GM18505 (cell line): ENCODE results near the gene NIPBL.
"Not testable (repeated sequence)": the region's sequence is repeated elsewhere in the genome, so short reads cannot be mapped to it uniquely, and the experiment has no call there.

ENCODE experiments used
- ATAC-seq: cut with Tn5 transposase; IDR thresholded peaks from one replicate; pipeline ENCODE4 v1.9.1; 2021; ENCODE audit not compliant: unreplicated experiment
- POLR2A ChIP-seq: IDR thresholded peaks from 4 replicates; pipeline ENCODE4 v1.6.1; 2011; ENCODE audit warnings: borderline replicate concordance; ENCODE audit not compliant: insufficient read depth, insufficient read length; ENCODE audit errors: extremely low read depth

The NIPBL gene, protein sequence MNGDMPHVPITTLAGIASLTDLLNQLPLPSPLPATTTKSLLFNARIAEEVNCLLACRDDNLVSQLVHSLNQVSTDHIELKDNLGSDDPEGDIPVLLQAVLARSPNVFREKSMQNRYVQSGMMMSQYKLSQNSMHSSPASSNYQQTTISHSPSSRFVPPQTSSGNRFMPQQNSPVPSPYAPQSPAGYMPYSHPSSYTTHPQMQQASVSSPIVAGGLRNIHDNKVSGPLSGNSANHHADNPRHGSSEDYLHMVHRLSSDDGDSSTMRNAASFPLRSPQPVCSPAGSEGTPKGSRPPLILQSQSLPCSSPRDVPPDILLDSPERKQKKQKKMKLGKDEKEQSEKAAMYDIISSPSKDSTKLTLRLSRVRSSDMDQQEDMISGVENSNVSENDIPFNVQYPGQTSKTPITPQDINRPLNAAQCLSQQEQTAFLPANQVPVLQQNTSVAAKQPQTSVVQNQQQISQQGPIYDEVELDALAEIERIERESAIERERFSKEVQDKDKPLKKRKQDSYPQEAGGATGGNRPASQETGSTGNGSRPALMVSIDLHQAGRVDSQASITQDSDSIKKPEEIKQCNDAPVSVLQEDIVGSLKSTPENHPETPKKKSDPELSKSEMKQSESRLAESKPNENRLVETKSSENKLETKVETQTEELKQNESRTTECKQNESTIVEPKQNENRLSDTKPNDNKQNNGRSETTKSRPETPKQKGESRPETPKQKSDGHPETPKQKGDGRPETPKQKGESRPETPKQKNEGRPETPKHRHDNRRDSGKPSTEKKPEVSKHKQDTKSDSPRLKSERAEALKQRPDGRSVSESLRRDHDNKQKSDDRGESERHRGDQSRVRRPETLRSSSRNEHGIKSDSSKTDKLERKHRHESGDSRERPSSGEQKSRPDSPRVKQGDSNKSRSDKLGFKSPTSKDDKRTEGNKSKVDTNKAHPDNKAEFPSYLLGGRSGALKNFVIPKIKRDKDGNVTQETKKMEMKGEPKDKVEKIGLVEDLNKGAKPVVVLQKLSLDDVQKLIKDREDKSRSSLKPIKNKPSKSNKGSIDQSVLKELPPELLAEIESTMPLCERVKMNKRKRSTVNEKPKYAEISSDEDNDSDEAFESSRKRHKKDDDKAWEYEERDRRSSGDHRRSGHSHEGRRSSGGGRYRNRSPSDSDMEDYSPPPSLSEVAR (N-terminal part only)

GRCh38 chr5:36876299-36876964 lies at the start of gene NIPBL:
TSS of gene NIPBL (plus strand) at chr5:36876769. CDS start at chr5:36953697, 76,928 bp downstream.
- ATAC-seq: peak; percentile 58
- peak; percentile 98 for TF ChIP-seq POLR2A

DNA sequence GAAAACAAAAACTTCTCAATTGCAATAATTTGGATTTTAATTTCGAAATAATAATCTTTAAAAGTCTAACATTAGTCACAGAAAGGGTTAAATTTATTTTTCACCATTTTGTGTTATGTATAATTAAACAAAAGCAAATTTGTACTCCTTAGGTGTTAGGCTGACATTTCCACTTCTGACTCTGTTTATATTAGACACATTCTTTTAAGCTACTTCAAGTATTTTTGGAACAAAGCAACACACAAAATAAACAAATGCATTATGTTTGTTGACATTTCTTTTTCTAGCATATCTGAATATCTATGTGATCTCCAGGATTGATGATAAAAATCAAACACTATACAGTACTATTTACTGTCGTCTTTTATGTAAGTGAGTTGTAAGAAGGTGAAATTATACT lies 44.3 kb upstream of the NIPBL start:
- TF ChIP-seq POLR2A: no peak
- no peak for ATAC-seq

GRCh38 chr5:36836831-36837230 lies 39.7 kb upstream of the NIPBL start:
- TF ChIP-seq POLR2A: no peak
- no peak for ATAC-seq

DNA sequence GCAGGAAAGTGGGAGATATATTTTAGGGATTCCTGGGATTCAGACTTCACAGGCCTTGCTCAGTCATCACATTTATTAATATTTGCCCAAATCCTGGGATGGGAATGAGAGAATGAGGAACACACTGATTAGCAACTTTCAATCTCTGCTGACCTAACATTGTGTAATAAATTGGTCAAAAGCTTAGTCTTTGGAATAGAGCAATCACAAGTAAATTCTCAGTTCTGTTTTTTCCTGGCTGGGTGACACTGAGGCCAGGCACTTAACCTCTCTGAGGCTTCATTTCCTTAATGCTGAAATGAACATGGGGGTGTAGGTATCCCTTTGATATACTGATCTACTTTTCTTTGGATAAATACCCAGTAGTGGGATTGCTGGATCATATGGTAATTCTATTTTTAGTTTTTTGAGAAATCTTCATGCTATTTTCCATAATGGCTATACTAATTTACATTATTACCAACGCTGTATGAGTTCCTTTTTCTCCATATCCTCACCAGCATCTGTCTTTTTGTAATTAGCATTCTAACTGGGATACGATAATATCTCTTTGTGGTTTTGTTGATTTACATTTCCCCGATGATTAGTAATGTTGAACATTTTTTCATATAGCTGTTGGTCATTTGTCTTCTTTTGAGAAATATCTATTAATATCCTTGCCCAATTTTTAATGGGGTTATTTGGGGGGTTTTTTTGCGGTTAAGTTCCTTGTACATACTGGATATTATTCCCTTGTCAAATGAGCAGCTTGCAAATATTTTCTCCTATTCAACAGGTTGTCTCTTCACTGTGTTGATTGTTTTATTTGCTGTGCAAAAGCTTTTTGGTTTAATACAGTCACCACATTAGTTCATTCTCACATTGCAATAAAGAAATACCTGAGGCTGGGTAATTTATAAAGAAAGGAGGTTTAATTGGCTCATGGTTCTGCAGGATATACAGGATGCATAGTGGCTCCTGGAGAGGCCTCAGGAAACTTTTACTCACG lies 36.8 kb upstream of the NIPBL start:
- ATAC-seq: no peak
- no peak for TF ChIP-seq POLR2A

GRCh38 chr5:36841677-36842076 lies 34.9 kb upstream of the NIPBL start:
- TF ChIP-seq POLR2A: no peak
- ATAC-seq: no peak

DNA sequence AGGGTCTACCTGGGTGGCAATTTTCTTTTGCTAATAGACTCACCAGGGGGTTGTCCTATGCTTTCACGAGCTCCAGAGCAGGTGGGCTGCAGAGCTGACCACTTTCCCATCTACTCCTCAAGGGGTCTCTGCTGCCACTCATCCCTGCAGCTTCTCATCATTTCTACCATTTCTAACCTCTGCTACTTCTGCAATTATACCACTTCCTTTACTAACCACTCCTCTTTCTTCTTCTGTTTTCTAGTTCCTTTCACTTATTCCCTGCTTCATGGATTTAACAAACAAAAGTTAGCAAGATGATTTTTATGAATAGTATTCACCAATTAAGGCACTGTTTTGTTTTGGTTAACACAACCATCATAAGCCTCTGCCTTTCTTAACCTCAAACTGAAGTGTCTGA lies 34.5 kb upstream of the NIPBL start:
- ATAC-seq: no peak
- TF ChIP-seq POLR2A: no peak

GRCh38 chr5:36844305-36844704 lies 32.3 kb upstream of the NIPBL start:
- ATAC-seq: no peak
- no peak for TF ChIP-seq POLR2A

DNA sequence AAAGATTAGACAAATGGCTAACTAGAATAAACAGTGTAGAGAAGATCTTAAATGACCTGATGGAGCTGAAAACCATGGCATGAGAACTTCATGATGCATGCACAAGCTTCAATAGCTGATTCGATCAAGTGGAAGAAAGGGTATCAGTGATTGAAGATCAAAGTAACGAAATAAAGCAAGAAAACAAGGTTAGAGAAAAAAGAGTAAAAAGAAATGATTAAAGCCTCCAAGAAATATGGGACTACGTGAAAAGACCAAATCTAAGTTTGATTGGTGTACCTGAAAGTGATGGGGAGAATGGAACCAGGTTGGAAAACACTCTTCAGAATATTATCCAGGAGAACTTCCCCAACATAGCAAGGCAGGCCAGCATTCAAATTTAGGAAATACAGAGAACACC lies 28.0 kb upstream of the NIPBL start:
- ATAC-seq: not testable (repeated sequence)

GRCh38 chr5:36852903-36853302 lies 23.7 kb upstream of the NIPBL start:
- not testable (repeated sequence) for ATAC-seq

DNA sequence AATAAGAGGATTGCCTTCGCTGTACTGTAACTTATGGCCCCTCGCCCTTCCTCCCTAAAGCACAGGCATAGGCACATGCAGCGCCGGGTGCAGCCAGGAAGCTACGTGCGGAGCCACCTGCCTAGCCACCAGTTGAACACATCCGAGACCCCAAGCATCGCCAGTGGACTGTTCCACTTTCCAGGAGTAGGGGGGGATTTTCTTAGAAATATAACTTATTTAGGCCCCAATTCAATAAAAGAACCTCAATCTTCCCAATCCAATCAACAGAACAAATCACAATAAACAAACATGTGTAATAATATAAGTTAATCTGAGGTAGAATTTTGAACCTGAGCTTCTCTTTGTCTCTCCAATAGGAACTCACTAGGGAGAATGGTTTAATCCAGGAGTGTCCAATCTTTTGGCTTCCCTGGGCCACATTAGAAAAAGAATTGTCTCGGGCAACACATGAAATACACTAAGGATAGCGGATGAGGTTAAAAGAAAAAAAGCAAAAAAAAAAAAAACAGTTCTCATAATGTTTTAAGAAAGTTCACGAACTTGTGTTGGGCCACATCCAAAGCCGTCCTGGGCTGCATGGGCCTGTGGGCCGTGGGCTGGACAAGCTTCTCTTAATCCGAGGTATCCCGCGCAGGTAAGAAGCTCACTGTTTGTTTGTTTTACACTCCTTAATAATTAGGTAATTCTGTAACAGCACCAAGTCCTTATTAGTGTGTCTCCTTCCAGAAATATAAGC lies 22.0 kb upstream of the NIPBL start:
- no peak for TF ChIP-seq POLR2A
- ATAC-seq: no peak

DNA sequence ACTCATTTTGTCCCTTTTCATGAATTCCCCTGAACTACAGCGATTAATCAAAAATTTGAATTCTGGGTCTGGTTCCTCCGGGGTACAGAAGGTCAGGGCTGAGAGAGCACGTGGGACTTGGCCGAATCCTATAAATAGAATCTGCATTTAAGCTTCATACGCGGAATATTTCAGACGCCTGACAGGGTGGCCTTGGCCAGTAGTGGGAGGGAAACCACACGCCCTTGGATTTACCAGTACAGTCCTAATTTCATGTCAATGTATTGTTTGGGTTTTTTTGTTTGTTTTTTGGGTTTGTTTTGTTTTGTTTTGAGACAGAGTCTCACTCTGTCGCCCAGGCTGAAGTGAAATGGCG lies 21.5 kb upstream of the NIPBL start:
- no peak for TF ChIP-seq POLR2A
- no peak for ATAC-seq
